K562 (cell line): Measurements from ENCODE around the gene ARHGEF1. TPM values are rescaled to one million over a fixed set of nuclear protein-coding genes. Genes with fewer than 3 reads are reported as not detected.

Experiments
- CCAR2 ChIP-seq: fragments of 200-400 bp; formaldehyde crosslinking; IDR thresholded peaks from 2 replicates; pipeline ENCODE4 v1.6.1; 2017; ENCODE audit warnings: mild to moderate bottlenecking, low read depth, low read length
- EHMT2 ChIP-seq: fragments of 450-650 bp; IDR thresholded peaks from 2 replicates; pipeline ENCODE4 v1.6.1; 2018; ENCODE audit warnings: antibody characterized with exemption
- EP400 ChIP-seq: fragments of 450-650 bp; IDR thresholded peaks from 2 replicates; pipeline ENCODE4 v1.6.1; 2017; ENCODE audit warnings: antibody characterized with exemption, mild to moderate bottlenecking, moderate library complexity
- GTF2F1 ChIP-seq: IDR thresholded peaks from 2 replicates; pipeline ENCODE4 v1.6.1; 2011; ENCODE audit warnings: low read depth, low read length, improper control_type of control experiment
- HDAC6 ChIP-seq: IDR thresholded peaks from 2 replicates; pipeline ENCODE4 v1.6.1; 2012; ENCODE audit warnings: low read depth, mild to moderate bottlenecking, control low read depth, inconsistent platforms, low read length, moderate library complexity
- HMG20B ChIP-seq: fragments of 250-450 bp; sonication (Bioruptor Pico); IDR thresholded peaks from 2 replicates; pipeline ENCODE4 v1.5.0; 2021; ENCODE audit warnings: mild to moderate bottlenecking
- IRF2 ChIP-seq: sonication (generic); formaldehyde crosslinking; IDR thresholded peaks from 2 replicates; pipeline ENCODE4 v1.8.1; 2022; ENCODE audit warnings: mild to moderate bottlenecking, missing genetic modification reagents
- JUN ChIP-seq, 2 experiments: sonication (generic) in 1 of 2; formaldehyde crosslinking in 1 of 2; IDR thresholded peaks; 2 replicates each; pipeline versions ENCODE4 v1.6.1 to v1.8.0; 2012 to 2022; ENCODE audit warnings: borderline replicate concordance in 2 of 2, mild to moderate bottlenecking in 2 of 2, improper control_type of control experiment in 1 of 2, low read depth in 1 of 2, low read length in 1 of 2, missing genetic modification reagents in 1 of 2
- KDM1A ChIP-seq, 2 experiments: fragments of 450-650 bp; IDR thresholded peaks; 2 replicates each; pipeline ENCODE4 v1.6.1; 2016; ENCODE audit warnings: mild to moderate bottlenecking in 2 of 2
- KHSRP ChIP-seq: fragments of 450-650 bp; IDR thresholded peaks from 2 replicates; pipeline ENCODE4 v1.6.1; 2017
- NCOA1 ChIP-seq: fragments of 450-650 bp; IDR thresholded peaks from 2 replicates; pipeline ENCODE4 v1.6.1; 2016; ENCODE audit warnings: low read depth
- NCOR1 ChIP-seq: fragments of 450-650 bp; IDR thresholded peaks from 2 replicates; pipeline ENCODE4 v1.6.1; 2016; ENCODE audit warnings: mild to moderate bottlenecking, moderate library complexity
- PHF20 ChIP-seq: fragments of 450-650 bp; IDR thresholded peaks from 2 replicates; pipeline ENCODE4 v1.6.1; 2018; ENCODE audit not compliant: partially characterized antibody
- POLR3A ChIP-seq: IDR thresholded peaks from 2 replicates; pipeline ENCODE4 v1.6.1; 2011; ENCODE audit warnings: borderline replicate concordance, mild to moderate bottlenecking, moderate library complexity; ENCODE audit not compliant: insufficient read length, insufficient read depth; ENCODE audit errors: extremely low read depth
- RNF2 ChIP-seq: sonication (generic); IDR thresholded peaks from 2 replicates; pipeline ENCODE4 v1.6.1; 2016
- SNRNP70 ChIP-seq: fragments of 200-400 bp; formaldehyde crosslinking; optimal IDR thresholded peaks from 2 replicates; pipeline ENCODE3; 2017; ENCODE audit warnings: low read depth, low read length
- SRSF9 ChIP-seq: fragments of 200-400 bp; formaldehyde crosslinking; IDR thresholded peaks from 2 replicates; pipeline ENCODE4 v1.6.1; 2017; ENCODE audit warnings: low read depth, low read length, borderline replicate concordance
- U2AF1 ChIP-seq: fragments of 200-400 bp; formaldehyde crosslinking; optimal IDR thresholded peaks from 2 replicates; pipeline ENCODE3; 2017; ENCODE audit warnings: mild to moderate bottlenecking, low read depth, low read length, moderate library complexity
- XRCC4 ChIP-seq: IDR thresholded peaks from one replicate; pipeline ENCODE4 v1.6.1; 2011; ENCODE audit not compliant: insufficient read depth, insufficient read length; ENCODE audit errors: extremely low read depth
- ZBTB8A ChIP-seq: fragments of 450-650 bp; IDR thresholded peaks from 2 replicates; pipeline ENCODE4 v1.6.1; 2018; ENCODE audit warnings: mild to moderate bottlenecking, moderate library complexity; ENCODE audit not compliant: partially characterized antibody
- ZNF282 ChIP-seq: sonication (generic); formaldehyde crosslinking; IDR thresholded peaks from 2 replicates; pipeline ENCODE4 v1.8.1; 2023; ENCODE audit warnings: missing genetic modification reagents
- ZNF347 ChIP-seq: fragments of 450-650 bp; formaldehyde crosslinking; IDR thresholded peaks from 2 replicates; pipeline ENCODE4 v1.4.0; 2020; ENCODE audit warnings: low read depth, mild to moderate bottlenecking, moderate library complexity
- ZNF695 ChIP-seq: fragments of 450-650 bp; formaldehyde crosslinking; IDR thresholded peaks from 2 replicates; pipeline ENCODE4 v1.4.0; 2020; ENCODE audit warnings: mild to moderate bottlenecking, moderate library complexity
- polyA plus RNA-seq, 8 experiments: library from polyadenylated mRNA; depleted of rRNA in 4 of 8; stranded (reverse) in 5 of 8; unstranded in 3 of 8; fragments of >200 nt; fragmentation: Nextera tagmentation in 2 of 8; fragmentation: Illumina TruSeq in 1 of 8; extraction: Ambion mirVana in 2 of 8; extraction: Trizol in 1 of 8; gene quantifications; 2 replicates each; pipeline versions ENCODE4 v1.2.1 to v1.2.3, GENCODE V29; 2011 to 2014; ENCODE audit warnings: inconsistent platforms in 1 of 8, missing spikeins in 1 of 8
- total RNA-seq, 7 experiments: library from RNA; depleted of rRNA in 6 of 7; stranded (reverse); fragments of >200 nt in 6 of 7; fragmentation: Illumina TruSeq in 2 of 7; extraction: Trizol in 2 of 7; gene quantifications; 2 replicates each; pipeline versions ENCODE4 v1.2.1 to v1.2.3, GENCODE V29; 2011 to 2021; ENCODE audit warnings: low replicate concordance in 1 of 7
- TF ChIP-seq, protein P1 (sequence below): fragments of 250-450 bp; sonication (Bioruptor Pico); IDR thresholded peaks from 2 replicates; pipeline ENCODE4 v1.8.0; 2021; ENCODE audit warnings: moderate library complexity, mild to moderate bottlenecking, inconsistent platforms
- TF ChIP-seq, protein P2 (sequence below): fragments of 450-650 bp; formaldehyde crosslinking; IDR thresholded peaks from 2 replicates; pipeline ENCODE4 v1.4.0; 2022; ENCODE audit warnings: mild to moderate bottlenecking, moderate library complexity
- TF ChIP-seq, protein P3 (sequence below): IDR thresholded peaks from 3 replicates; pipeline ENCODE4 v1.6.1; 2011; ENCODE audit warnings: borderline replicate concordance, mild to moderate bottlenecking; ENCODE audit not compliant: insufficient read length, insufficient read depth

The ARHGEF1 gene
- total and polyA plus RNA-seq, 9 of the 15 experiments (the other 6 are each of a cell fraction or from before 2014, with no cell fraction given) = 1.9 to 149 (median 29.8) TPM

DNA sequence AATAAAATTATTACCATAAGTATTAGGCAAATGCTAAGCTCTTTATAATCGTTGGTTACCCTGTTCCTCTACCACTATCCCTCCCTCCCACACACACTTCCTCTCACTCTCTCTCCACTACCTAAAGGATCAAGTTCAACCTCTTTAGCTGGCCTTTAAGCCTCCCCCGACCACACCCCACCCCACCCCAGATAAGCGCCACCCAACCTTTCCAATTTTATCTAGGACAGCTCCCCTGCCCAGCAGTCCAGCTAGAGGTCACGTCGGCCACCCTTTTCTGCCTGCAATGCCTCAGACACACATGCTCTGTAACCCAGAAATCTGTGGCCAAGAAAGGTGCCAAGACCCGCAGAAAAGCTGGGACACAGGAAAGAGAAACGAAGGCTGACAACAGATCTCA, 39.6 kb upstream of the ARHGEF1 start (continued):
- no peak for TF ChIP-seq U2AF1
- TF ChIP-seq ZNF282 = no peak
- TF ChIP-seq KHSRP = no peak
- no peak for TF ChIP-seq ZNF695 (CRISPR knock-in tag)
- no peak for TF ChIP-seq HMG20B (CRISPR knock-in tag)
- peak; percentile 40; the same call in 1 of the 2 replicates for TF ChIP-seq NCOR1
- TF ChIP-seq SRSF9 = no peak
- TF ChIP-seq EP400 = no peak
- TF ChIP-seq GTF2F1 = no peak
- TF ChIP-seq RNF2 = 0 out of 2 replicates have a peak, but pooled peaks have one; percentile 16
- TF ChIP-seq, protein P1, sequence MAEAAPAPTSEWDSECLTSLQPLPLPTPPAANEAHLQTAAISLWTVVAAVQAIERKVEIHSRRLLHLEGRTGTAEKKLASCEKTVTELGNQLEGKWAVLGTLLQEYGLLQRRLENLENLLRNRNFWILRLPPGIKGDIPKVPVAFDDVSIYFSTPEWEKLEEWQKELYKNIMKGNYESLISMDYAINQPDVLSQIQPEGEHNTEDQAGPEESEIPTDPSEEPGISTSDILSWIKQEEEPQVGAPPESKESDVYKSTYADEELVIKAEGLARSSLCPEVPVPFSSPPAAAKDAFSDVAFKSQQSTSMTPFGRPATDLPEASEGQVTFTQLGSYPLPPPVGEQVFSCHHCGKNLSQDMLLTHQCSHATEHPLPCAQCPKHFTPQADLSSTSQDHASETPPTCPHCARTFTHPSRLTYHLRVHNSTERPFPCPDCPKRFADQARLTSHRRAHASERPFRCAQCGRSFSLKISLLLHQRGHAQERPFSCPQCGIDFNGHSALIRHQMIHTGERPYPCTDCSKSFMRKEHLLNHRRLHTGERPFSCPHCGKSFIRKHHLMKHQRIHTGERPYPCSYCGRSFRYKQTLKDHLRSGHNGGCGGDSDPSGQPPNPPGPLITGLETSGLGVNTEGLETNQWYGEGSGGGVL (CRISPR knock-in tag) = no peak
- no peak for TF ChIP-seq NCOA1
- TF ChIP-seq POLR3A = no peak
- TF ChIP-seq KDM1A (IDR thresholded peaks at IDR 0.05) = peak; percentile 46 to 60; a peak in 3 of 4 replicates
- TF ChIP-seq CCAR2 = no peak
- no peak for TF ChIP-seq PHF20
- TF ChIP-seq, protein P2, sequence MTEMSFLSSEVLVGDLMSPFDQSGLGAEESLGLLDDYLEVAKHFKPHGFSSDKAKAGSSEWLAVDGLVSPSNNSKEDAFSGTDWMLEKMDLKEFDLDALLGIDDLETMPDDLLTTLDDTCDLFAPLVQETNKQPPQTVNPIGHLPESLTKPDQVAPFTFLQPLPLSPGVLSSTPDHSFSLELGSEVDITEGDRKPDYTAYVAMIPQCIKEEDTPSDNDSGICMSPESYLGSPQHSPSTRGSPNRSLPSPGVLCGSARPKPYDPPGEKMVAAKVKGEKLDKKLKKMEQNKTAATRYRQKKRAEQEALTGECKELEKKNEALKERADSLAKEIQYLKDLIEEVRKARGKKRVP (CRISPR knock-in tag) = no peak
- TF ChIP-seq IRF2 (CRISPR knock-in tag) = no peak
- TF ChIP-seq ZBTB8A = no peak
- no peak for TF ChIP-seq JUN (IDR thresholded peaks at IDR 0.05; ENCODE audit: borderline replicate concordance, low read depth, low read length)
- TF ChIP-seq JUN (CRISPR knock-in tag; IDR thresholded peaks at IDR 0.05; ENCODE audit: borderline replicate concordance) = no peak
- TF ChIP-seq, protein P3, sequence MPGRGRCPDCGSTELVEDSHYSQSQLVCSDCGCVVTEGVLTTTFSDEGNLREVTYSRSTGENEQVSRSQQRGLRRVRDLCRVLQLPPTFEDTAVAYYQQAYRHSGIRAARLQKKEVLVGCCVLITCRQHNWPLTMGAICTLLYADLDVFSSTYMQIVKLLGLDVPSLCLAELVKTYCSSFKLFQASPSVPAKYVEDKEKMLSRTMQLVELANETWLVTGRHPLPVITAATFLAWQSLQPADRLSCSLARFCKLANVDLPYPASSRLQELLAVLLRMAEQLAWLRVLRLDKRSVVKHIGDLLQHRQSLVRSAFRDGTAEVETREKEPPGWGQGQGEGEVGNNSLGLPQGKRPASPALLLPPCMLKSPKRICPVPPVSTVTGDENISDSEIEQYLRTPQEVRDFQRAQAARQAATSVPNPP = no peak
- no peak for TF ChIP-seq XRCC4
- TF ChIP-seq EHMT2 = 0 out of 2 replicates have a peak, but pooled peaks have one; percentile 50
- TF ChIP-seq HDAC6 = no peak
- no peak for TF ChIP-seq SNRNP70
- no peak for TF ChIP-seq ZNF347 (CRISPR knock-in tag)
